Bronchial epithelial cell (primary cell): ENCODE results near the gene THADA. TPM values are rescaled to one million over a fixed set of nuclear protein-coding genes. Genes with fewer than 3 reads are reported as not detected.

Experiments
- DNase-seq: peaks from one replicate; pipeline ENCODE4 v3.0.0-alpha.2; 2010; ENCODE audit warnings: low read depth
- FAIRE-seq: peaks from 2 replicates; lab custom pipeline; 2011; peaks lifted over from hg19 to GRCh38; lab: Jason Lieb, UNC
- H3K27me3 ChIP-seq: 2 replicates; pipeline ENCODE4 v1.5.1; 2011; ENCODE audit warnings: low read length; ENCODE audit not compliant: control insufficient read depth, insufficient read depth
- H3K36me3 ChIP-seq: 2 replicates; pipeline ENCODE4 v1.5.1; 2011; ENCODE audit warnings: low read length; ENCODE audit not compliant: control insufficient read depth, insufficient read depth
- H3K4me3 ChIP-seq: 2 replicates; pipeline ENCODE4 v1.5.1; 2011; ENCODE audit warnings: mild to moderate bottlenecking, low read depth, low read length, control low read depth
- total RNA-seq: library from RNA; depleted of rRNA; stranded (reverse); fragments of >200 nt; gene quantifications from 2 replicates; pipeline ENCODE4 v1.2.1, GENCODE V29; 2014
- TF ChIP-seq, protein P1 (sequence below): IDR thresholded peaks from 2 replicates; pipeline ENCODE4 v1.5.1; 2011; ENCODE audit warnings: mild to moderate bottlenecking, moderate library complexity, low read length, control low read depth, inconsistent platforms; ENCODE audit not compliant: insufficient read depth, severe bottlenecking

Gene THADA
- total RNA-seq, 1 donor from 2014 or later, result 25.8 TPM

DNA sequence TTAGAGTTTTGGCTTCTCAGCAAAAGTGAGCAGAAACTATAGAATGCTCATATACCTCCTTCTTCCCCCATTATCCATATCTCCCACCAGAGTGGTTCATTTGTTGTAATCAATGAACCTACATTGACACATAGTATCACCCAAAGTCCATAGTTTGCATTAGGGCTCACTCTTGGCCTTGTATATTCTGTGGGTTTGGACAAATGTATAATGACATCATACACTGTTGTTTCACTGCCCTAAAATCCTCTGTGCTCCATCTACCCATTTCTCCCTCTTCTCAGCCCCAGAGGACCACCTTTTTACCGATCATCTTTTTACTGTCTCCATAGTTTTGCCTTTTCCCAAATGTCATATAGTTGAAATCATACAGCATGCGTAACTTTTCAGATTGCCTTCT lies 393.5 kb downstream of the THADA start:
- no peak for DNase-seq
- no peaks in the 10 kb centered on the region for H3K36me3 ChIP-seq
- no peaks in the 10 kb centered on the region for H3K27me3 ChIP-seq
- no peak for FAIRE-seq
- TF ChIP-seq, protein P1, sequence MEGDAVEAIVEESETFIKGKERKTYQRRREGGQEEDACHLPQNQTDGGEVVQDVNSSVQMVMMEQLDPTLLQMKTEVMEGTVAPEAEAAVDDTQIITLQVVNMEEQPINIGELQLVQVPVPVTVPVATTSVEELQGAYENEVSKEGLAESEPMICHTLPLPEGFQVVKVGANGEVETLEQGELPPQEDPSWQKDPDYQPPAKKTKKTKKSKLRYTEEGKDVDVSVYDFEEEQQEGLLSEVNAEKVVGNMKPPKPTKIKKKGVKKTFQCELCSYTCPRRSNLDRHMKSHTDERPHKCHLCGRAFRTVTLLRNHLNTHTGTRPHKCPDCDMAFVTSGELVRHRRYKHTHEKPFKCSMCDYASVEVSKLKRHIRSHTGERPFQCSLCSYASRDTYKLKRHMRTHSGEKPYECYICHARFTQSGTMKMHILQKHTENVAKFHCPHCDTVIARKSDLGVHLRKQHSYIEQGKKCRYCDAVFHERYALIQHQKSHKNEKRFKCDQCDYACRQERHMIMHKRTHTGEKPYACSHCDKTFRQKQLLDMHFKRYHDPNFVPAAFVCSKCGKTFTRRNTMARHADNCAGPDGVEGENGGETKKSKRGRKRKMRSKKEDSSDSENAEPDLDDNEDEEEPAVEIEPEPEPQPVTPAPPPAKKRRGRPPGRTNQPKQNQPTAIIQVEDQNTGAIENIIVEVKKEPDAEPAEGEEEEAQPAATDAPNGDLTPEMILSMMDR, result no peak
- H3K4me3 ChIP-seq, result no peak overlapping the region

DNA sequence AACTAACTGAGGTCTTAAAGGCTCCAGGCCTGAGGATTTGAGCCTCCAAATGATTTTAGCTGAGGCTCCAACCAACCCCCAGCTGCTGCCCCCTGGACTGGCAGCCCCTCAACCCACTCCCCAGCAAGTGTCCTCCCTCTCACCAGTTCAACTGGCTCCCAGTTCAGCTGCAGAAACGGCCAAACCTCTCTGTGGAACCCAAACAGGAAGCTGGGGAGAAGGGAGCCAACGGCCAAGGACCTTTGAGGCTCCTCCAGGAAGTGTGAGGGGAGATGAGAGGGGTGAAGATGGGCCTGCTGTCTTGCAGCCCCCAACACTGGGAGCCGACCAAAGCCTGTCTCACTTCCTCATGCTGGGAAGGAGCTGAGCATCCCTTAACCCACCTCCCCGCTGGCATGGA lies 394.3 kb downstream of the THADA start:
- DNase-seq (no peak), FAIRE-seq (no peak)
- H3K27me3 ChIP-seq, result no peaks in the 10 kb centered on the region
- TF ChIP-seq, protein P1, result no peak
- no peak overlapping the region for H3K4me3 ChIP-seq
- no peaks in the 10 kb centered on the region for H3K36me3 ChIP-seq

GRCh38 chr2:43201016-43201415 lies 394.8 kb downstream of the THADA start:
- DNase-seq (no peak), FAIRE-seq (no peak)
- no peak overlapping the region for H3K4me3 ChIP-seq
- TF ChIP-seq, protein P1, result no peak
- no peaks in the 10 kb centered on the region for H3K27me3 ChIP-seq
- H3K36me3 ChIP-seq, result no peaks in the 10 kb centered on the region

DNA sequence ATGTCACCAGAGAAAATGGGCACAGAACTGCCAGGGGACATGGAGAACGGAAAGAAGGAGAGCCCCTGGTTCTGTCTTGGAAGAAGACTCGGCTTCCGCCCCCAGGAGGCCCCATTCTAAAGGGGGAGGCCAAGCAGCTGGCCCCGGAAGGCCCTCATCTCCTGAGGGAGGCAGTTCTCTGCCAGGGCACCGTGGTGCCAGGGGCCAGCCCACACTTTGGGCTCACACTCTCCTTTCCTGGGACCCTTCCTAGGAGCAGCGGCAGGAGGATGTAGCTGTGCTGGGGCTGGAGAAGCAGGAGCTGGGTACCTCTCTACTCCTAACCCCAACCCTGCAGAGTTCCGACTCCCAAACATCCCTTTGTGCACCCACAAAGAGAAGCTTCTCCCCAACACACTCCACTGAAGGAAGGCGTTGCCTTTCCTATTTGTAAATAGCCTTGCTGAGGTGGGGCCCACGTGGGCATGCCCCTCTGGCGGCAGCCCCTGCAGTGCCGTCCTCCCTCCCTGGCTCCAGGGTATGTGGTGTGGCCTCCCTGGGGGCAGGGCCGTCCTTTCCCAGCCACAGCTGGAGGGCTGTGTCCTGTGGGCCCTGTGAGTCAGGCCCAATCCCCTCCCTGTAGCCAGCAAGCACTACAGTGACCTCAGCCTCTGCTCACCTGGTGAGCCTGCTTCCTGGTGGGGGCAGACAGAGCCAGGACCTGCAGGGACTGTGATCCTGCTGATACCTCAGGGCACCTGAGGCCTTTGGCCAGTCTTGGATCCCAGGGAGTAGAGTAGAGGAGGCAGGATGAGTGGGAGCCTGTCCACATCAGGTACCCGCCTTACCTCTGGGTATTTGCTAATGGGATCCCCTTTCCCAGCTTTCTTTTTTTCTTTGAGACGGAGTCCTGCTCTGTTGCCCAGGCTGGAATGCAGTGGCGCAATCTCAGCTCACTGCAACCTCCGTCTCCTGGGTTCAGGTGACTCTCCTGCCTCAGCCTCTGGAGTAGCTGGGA lies 396.0 kb downstream of the THADA start:
- Histone ChIP-seq H3K27me3 (no peaks in the 10 kb centered on the region), H3K4me3 (no peak overlapping the region), H3K36me3 (no peaks in the 10 kb centered on the region)
- TF ChIP-seq, protein P1, result no peak
- FAIRE-seq (no peak), DNase-seq (peak; percentile 91)

GRCh38 chr2:43198263-43198662 lies 397.6 kb downstream of the THADA start:
- TF ChIP-seq, protein P1, result no peak
- FAIRE-seq (no peak), DNase-seq (no peak)
- Histone ChIP-seq H3K36me3 (no peaks in the 10 kb centered on the region), H3K27me3 (no peaks in the 10 kb centered on the region), H3K4me3 (no peak overlapping the region)
